HepG2 (cell line): ENCODE measurements around the gene PYGO2. TPM values are rescaled to one million over a fixed set of nuclear protein-coding genes. Genes with fewer than 3 reads are reported as not detected.

Experiments
- GATA4 ChIP-seq: sonication (generic); IDR thresholded peaks from 2 replicates; pipeline ENCODE4 v1.6.1; 2016; ENCODE audit warnings: antibody characterized with exemption, low read depth, borderline replicate concordance
- GPBP1L1 ChIP-seq: sonication (generic); formaldehyde crosslinking; IDR thresholded peaks from 2 replicates; pipeline ENCODE4 v1.5.0; 2020; ENCODE audit warnings: mild to moderate bottlenecking, missing genetic modification reagents
- HOXA3 ChIP-seq: sonication (generic); formaldehyde crosslinking; IDR thresholded peaks from 2 replicates; pipeline ENCODE4 v1.5.0; 2020; ENCODE audit warnings: missing genetic modification reagents
- JUNB ChIP-seq: sonication (generic); formaldehyde crosslinking; IDR thresholded peaks from 2 replicates; pipeline ENCODE4 v1.8.0; 2022; ENCODE audit warnings: missing genetic modification reagents, mild to moderate bottlenecking, borderline replicate concordance
- RFX3 ChIP-seq: IDR thresholded peaks from 2 replicates; pipeline ENCODE4 v1.6.1; 2016; ENCODE audit warnings: missing biosample characterization, missing genetic modification reagents
- SRSF1 ChIP-seq: fragments of 200-400 bp; formaldehyde crosslinking; optimal IDR thresholded peaks from 2 replicates; pipeline ENCODE3; 2017; ENCODE audit warnings: mild to moderate bottlenecking, low read depth, low read length, moderate library complexity
- U2AF2 ChIP-seq: fragments of 200-400 bp; formaldehyde crosslinking; IDR thresholded peaks from 2 replicates; pipeline ENCODE4 v1.6.1; 2017; ENCODE audit warnings: low read depth, mild to moderate bottlenecking, low read length
- ZBTB21 ChIP-seq: sonication (generic); formaldehyde crosslinking; IDR thresholded peaks from 2 replicates; pipeline ENCODE4 v1.4.0; 2020; ENCODE audit warnings: missing genetic modification reagents
- ZNF205 ChIP-seq: IDR thresholded peaks from 2 replicates; pipeline ENCODE4 v1.6.1; 2018; ENCODE audit warnings: missing biosample characterization, missing genetic modification reagents
- ZNF496 ChIP-seq: sonication (generic); formaldehyde crosslinking; IDR thresholded peaks from 2 replicates; pipeline ENCODE4 v1.8.1; 2023; ENCODE audit warnings: mild to moderate bottlenecking, moderate library complexity, missing genetic modification reagents; ENCODE audit not compliant: insufficient replicate concordance
- ZNF772 ChIP-seq: sonication (generic); formaldehyde crosslinking; IDR thresholded peaks from 2 replicates; pipeline ENCODE4 v1.5.0; 2020; ENCODE audit warnings: mild to moderate bottlenecking, missing genetic modification reagents
- ZSCAN20 ChIP-seq: sonication (generic); formaldehyde crosslinking; IDR thresholded peaks from 2 replicates; pipeline ENCODE4 v1.4.0; 2020; ENCODE audit warnings: missing genetic modification reagents, mild to moderate bottlenecking, borderline replicate concordance
- polyA plus RNA-seq, 8 experiments: library from polyadenylated mRNA; depleted of rRNA in 3 of 8; stranded (reverse) in 7 of 8; unstranded in 1 of 8; fragments of >200 nt; fragmentation: Illumina TruSeq in 4 of 8; extraction: Trizol in 4 of 8; gene quantifications; 2 replicates each; pipeline versions ENCODE4 v1.2.1 to v1.2.3, GENCODE V29; 2011 to 2016; ENCODE audit warnings: low read depth in 4 of 8, missing spikeins in 1 of 8, mixed read lengths in 1 of 8; ENCODE audit not compliant: insufficient read depth in 1 of 8
- total RNA-seq, 5 experiments: library from RNA; depleted of rRNA; stranded (reverse); fragments of >200 nt; fragmentation: Illumina TruSeq; extraction: Trizol; gene quantifications; 2 replicates each; pipeline ENCODE4 v1.2.3, GENCODE V29; 2016; ENCODE audit warnings: low read depth in 1 of 5
- TF ChIP-seq, protein P1 (sequence below): sonication (generic); formaldehyde crosslinking; IDR thresholded peaks from 2 replicates; pipeline ENCODE4 v1.4.0; 2020; ENCODE audit warnings: mild to moderate bottlenecking, missing genetic modification reagents
- TF ChIP-seq, protein P2 (sequence below): sonication (generic); formaldehyde crosslinking; IDR thresholded peaks from 2 replicates; pipeline ENCODE4 v1.4.0; 2020; ENCODE audit warnings: missing genetic modification reagents, borderline replicate concordance
- TF ChIP-seq, protein P3 (sequence below): sonication (generic); formaldehyde crosslinking; IDR thresholded peaks from 2 replicates; pipeline ENCODE4 v1.9.0; 2021; ENCODE audit warnings: missing genetic modification reagents, borderline replicate concordance
- TF ChIP-seq, protein P4 (sequence below): sonication (generic); formaldehyde crosslinking; conservative IDR thresholded peaks from 2 replicates; pipeline ENCODE4 v1.8.0; 2022; ENCODE audit warnings: missing genetic modification reagents
- TF ChIP-seq, protein P5 (sequence below): IDR thresholded peaks from 2 replicates; pipeline ENCODE4 v1.6.1; 2016; ENCODE audit warnings: low read depth

The PYGO2 gene
- total and polyA plus RNA-seq, 2 of the 13 experiments (the other 11 are each of a cell fraction or from before 2014, with no cell fraction given), result 20.3 to 21.8 TPM

DNA sequence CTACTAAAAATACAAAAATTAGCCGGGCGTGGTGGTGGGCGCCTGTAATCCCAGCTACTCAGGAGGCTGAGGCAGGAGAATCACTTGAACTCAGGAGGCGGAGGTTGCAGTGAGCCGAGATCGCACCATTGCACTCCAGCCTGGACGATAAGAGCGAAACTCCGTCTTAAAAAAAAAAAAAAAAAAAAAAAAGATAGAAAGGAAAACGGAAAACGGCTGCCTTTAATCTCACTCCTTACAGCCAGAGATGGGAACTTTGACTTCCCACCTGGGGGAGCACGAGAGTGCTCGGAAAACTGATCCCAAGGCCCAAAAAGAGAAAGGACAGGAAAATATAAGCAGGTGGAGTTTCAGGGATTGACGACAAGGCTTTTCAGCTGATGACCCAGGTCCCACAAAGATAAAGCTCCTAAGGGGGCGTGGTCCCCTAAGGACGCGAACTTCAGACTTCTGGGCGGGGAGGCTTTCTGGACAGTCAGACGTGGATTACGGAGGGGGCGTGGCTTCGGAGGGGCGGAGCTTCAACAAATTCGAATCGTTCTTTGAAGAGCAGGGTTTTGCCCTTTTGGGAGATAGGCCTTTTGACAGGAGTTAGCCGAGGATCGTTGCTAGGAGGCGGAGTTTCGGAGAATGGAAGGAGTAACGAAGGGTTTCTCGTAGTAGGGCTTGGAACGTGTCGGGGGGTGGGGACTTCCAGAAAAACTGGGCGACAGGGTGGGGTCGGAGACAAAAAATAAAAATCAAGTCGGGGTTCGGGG is 11.9 kb upstream of the PYGO2 start (continued):
- no peak for TF ChIP-seq GPBP1L1 (CRISPR knock-in tag)
- no peak for TF ChIP-seq ZNF772 (CRISPR knock-in tag)
- TF ChIP-seq ZNF205 (CRISPR knock-in tag), result no peak
- peak; percentile 19 for TF ChIP-seq SRSF1
- no peak for TF ChIP-seq ZNF496
- TF ChIP-seq HOXA3 (CRISPR knock-in tag), result no peak; the same call in 1 of the 2 replicates
- TF ChIP-seq RFX3 (CRISPR knock-in tag), result no peak
- TF ChIP-seq, protein P1, sequence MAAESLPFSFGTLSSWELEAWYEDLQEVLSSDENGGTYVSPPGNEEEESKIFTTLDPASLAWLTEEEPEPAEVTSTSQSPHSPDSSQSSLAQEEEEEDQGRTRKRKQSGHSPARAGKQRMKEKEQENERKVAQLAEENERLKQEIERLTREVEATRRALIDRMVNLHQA (CRISPR knock-in tag), result no peak
- TF ChIP-seq, protein P2, sequence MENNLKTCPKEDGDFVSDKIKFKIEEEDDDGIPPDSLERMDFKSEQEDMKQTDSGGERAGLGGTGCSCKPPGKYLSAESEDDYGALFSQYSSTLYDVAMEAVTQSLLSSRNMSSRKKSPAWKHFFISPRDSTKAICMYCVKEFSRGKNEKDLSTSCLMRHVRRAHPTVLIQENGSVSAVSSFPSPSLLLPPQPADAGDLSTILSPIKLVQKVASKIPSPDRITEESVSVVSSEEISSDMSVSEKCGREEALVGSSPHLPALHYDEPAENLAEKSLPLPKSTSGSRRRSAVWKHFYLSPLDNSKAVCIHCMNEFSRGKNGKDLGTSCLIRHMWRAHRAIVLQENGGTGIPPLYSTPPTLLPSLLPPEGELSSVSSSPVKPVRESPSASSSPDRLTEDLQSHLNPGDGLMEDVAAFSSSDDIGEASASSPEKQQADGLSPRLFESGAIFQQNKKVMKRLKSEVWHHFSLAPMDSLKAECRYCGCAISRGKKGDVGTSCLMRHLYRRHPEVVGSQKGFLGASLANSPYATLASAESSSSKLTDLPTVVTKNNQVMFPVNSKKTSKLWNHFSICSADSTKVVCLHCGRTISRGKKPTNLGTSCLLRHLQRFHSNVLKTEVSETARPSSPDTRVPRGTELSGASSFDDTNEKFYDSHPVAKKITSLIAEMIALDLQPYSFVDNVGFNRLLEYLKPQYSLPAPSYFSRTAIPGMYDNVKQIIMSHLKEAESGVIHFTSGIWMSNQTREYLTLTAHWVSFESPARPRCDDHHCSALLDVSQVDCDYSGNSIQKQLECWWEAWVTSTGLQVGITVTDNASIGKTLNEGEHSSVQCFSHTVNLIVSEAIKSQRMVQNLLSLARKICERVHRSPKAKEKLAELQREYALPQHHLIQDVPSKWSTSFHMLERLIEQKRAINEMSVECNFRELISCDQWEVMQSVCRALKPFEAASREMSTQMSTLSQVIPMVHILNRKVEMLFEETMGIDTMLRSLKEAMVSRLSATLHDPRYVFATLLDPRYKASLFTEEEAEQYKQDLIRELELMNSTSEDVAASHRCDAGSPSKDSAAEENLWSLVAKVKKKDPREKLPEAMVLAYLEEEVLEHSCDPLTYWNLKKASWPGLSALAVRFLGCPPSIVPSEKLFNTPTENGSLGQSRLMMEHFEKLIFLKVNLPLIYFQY (CRISPR knock-in tag), result no peak; the same call in 1 of the 2 replicates
- TF ChIP-seq, protein P3, sequence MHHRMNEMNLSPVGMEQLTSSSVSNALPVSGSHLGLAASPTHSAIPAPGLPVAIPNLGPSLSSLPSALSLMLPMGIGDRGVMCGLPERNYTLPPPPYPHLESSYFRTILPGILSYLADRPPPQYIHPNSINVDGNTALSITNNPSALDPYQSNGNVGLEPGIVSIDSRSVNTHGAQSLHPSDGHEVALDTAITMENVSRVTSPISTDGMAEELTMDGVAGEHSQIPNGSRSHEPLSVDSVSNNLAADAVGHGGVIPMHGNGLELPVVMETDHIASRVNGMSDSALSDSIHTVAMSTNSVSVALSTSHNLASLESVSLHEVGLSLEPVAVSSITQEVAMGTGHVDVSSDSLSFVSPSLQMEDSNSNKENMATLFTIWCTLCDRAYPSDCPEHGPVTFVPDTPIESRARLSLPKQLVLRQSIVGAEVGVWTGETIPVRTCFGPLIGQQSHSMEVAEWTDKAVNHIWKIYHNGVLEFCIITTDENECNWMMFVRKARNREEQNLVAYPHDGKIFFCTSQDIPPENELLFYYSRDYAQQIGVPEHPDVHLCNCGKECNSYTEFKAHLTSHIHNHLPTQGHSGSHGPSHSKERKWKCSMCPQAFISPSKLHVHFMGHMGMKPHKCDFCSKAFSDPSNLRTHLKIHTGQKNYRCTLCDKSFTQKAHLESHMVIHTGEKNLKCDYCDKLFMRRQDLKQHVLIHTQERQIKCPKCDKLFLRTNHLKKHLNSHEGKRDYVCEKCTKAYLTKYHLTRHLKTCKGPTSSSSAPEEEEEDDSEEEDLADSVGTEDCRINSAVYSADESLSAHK (CRISPR knock-in tag), result no peak
- TF ChIP-seq JUNB (CRISPR knock-in tag), result no peak
- TF ChIP-seq ZBTB21 (CRISPR knock-in tag), result no peak
- no peak for TF ChIP-seq U2AF2
- no peak for TF ChIP-seq ZSCAN20 (CRISPR knock-in tag)
- TF ChIP-seq, protein P4, sequence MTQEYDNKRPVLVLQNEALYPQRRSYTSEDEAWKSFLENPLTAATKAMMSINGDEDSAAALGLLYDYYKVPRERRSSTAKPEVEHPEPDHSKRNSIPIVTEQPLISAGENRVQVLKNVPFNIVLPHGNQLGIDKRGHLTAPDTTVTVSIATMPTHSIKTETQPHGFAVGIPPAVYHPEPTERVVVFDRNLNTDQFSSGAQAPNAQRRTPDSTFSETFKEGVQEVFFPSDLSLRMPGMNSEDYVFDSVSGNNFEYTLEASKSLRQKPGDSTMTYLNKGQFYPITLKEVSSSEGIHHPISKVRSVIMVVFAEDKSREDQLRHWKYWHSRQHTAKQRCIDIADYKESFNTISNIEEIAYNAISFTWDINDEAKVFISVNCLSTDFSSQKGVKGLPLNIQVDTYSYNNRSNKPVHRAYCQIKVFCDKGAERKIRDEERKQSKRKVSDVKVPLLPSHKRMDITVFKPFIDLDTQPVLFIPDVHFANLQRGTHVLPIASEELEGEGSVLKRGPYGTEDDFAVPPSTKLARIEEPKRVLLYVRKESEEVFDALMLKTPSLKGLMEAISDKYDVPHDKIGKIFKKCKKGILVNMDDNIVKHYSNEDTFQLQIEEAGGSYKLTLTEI, result no peak
- TF ChIP-seq GATA4, result no peak; the same call in 1 of the 2 replicates
- TF ChIP-seq, protein P5, sequence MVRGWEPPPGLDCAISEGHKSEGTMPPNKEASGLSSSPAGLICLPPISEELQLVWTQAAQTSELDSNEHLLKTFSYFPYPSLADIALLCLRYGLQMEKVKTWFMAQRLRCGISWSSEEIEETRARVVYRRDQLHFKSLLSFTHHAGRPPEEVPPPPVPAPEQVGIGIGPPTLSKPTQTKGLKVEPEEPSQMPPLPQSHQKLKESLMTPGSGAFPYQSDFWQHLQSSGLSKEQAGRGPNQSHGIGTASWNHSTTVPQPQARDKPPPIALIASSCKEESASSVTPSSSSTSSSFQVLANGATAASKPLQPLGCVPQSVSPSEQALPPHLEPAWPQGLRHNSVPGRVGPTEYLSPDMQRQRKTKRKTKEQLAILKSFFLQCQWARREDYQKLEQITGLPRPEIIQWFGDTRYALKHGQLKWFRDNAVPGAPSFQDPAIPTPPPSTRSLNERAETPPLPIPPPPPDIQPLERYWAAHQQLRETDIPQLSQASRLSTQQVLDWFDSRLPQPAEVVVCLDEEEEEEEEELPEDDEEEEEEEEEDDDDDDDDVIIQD, result no peak
